HEK293T (cell line): ENCODE measurements around the gene CLCN7.

Experiments
- CTCF ChIA-PET: fragments of 350-600 bp; formaldehyde crosslinking; extraction: SDS; loops from one replicate; lab custom pipeline; 2021; ENCODE audit warnings: antibody characterized with exemption, inconsistent platforms; lab: Yijun Ruan, JAX
- POLR2A ChIA-PET: fragments of 350-600 bp; formaldehyde crosslinking; extraction: SDS; loops from one replicate; lab custom pipeline; 2020; ENCODE audit warnings: antibody characterized with exemption, inconsistent platforms; lab: Yijun Ruan, JAX
- DNase-seq: peaks from one replicate; pipeline ENCODE4 v3.0.0; 2012; ENCODE audit warnings: mixed read lengths; ENCODE audit errors: extremely low spot score
- ARNT ChIP-seq: fragments of 450-650 bp; IDR thresholded peaks from 2 replicates; pipeline ENCODE4 v1.6.1; 2017; ENCODE audit warnings: mild to moderate bottlenecking
- BHLHE40 ChIP-seq: fragments of 450-650 bp; IDR thresholded peaks from 2 replicates; pipeline ENCODE4 v1.6.1; 2016; ENCODE audit warnings: mild to moderate bottlenecking, moderate library complexity, borderline replicate concordance
- CTBP1 ChIP-seq: fragments of 450-650 bp; IDR thresholded peaks from 2 replicates; pipeline ENCODE4 v1.6.1; 2016; ENCODE audit warnings: borderline replicate concordance
- ELF4 ChIP-seq: fragments of 450-650 bp; IDR thresholded peaks from 2 replicates; pipeline ENCODE4 v1.6.1; 2017; ENCODE audit warnings: antibody characterized with exemption
- FOXA1 ChIP-seq: fragments of 450-650 bp; IDR thresholded peaks from 2 replicates; pipeline ENCODE4 v1.6.1; 2016; ENCODE audit warnings: mild to moderate bottlenecking
- FOXK2 ChIP-seq: fragments of 450-650 bp; IDR thresholded peaks from 2 replicates; pipeline ENCODE4 v1.6.1; 2016; ENCODE audit warnings: mild to moderate bottlenecking
- FOXM1 ChIP-seq: fragments of 450-650 bp; IDR thresholded peaks from 2 replicates; pipeline ENCODE4 v1.6.1; 2017; ENCODE audit warnings: mild to moderate bottlenecking, borderline replicate concordance
- HDGF ChIP-seq: fragments of 450-650 bp; IDR thresholded peaks from 2 replicates; pipeline ENCODE4 v1.6.1; 2017; ENCODE audit warnings: antibody characterized with exemption, borderline replicate concordance
- L3MBTL2 ChIP-seq: fragments of 450-650 bp; conservative IDR thresholded peaks from 2 replicates; pipeline ENCODE4 v1.6.1; 2016; ENCODE audit warnings: mild to moderate bottlenecking
- LEF1 ChIP-seq: fragments of 450-650 bp; IDR thresholded peaks from 2 replicates; pipeline ENCODE4 v1.6.1; 2017; ENCODE audit warnings: mild to moderate bottlenecking, borderline replicate concordance
- NFRKB ChIP-seq: fragments of 450-650 bp; IDR thresholded peaks from 2 replicates; pipeline ENCODE4 v1.6.1; 2016; ENCODE audit warnings: mild to moderate bottlenecking, moderate library complexity
- SP1 ChIP-seq: fragments of 450-650 bp; IDR thresholded peaks from 2 replicates; pipeline ENCODE4 v1.6.1; 2017
- SUZ12 ChIP-seq: fragments of 450-650 bp; IDR thresholded peaks from 2 replicates; pipeline ENCODE4 v1.6.1; 2016; ENCODE audit warnings: mild to moderate bottlenecking
- TARDBP ChIP-seq: fragments of 450-650 bp; IDR thresholded peaks from 2 replicates; pipeline ENCODE4 v1.6.1; 2016
- ZNF384 ChIP-seq: fragments of 450-650 bp; IDR thresholded peaks from 2 replicates; pipeline ENCODE4 v1.6.1; 2016
- TF ChIP-seq, protein P1 (sequence below): fragments of 450-650 bp; IDR thresholded peaks from 2 replicates; pipeline ENCODE4 v1.6.1; 2016

The CLCN7 gene

DNA sequence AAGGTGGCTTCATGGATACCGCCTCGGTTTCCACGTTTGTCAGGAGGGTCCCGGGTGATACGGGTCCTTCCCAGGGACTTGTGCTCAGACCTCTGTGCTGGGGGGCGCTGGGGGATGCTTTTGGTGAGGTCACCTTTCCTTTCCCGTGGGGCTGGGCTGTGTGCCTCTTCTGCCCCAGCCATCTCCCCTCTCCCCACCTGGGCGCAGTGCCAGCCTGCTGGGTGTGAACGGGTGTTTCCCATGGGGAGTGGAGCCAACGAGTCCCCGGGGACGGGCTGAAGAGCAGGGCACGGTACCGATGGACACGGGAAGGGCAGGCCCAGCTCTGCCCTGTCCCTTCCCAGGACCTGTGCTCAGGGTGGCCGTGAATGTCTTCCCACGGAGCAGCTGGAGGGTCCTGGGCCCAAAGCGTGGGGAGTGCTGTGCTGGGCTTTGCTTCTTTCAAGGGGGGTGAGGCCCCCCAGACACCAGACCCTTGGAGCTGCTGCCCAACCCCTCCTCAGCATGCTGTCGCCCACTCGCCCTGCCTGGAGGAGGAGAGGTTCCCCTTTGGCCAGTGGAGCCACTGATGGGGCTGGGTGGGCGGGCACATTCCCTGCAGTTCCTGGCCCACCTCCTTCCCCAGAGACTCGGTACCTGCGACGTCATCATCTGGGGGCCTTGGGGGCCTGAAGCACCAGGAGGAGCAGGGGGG is 33.8 kb upstream of the CLCN7 start:
- no peak for DNase-seq
- ChIA-PET CTCF (no interaction called here), POLR2A (no interaction called here)
- TF ChIP-seq HDGF (no peak), ZNF384 (no peak), FOXM1 (no peak), CTBP1 (no peak), L3MBTL2 (no peak), TARDBP (no peak), ELF4 (no peak), ARNT (no peak)
- TF ChIP-seq, protein P1, sequence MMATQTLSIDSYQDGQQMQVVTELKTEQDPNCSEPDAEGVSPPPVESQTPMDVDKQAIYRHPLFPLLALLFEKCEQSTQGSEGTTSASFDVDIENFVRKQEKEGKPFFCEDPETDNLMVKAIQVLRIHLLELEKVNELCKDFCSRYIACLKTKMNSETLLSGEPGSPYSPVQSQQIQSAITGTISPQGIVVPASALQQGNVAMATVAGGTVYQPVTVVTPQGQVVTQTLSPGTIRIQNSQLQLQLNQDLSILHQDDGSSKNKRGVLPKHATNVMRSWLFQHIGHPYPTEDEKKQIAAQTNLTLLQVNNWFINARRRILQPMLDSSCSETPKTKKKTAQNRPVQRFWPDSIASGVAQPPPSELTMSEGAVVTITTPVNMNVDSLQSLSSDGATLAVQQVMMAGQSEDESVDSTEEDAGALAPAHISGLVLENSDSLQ: no peak

DNA sequence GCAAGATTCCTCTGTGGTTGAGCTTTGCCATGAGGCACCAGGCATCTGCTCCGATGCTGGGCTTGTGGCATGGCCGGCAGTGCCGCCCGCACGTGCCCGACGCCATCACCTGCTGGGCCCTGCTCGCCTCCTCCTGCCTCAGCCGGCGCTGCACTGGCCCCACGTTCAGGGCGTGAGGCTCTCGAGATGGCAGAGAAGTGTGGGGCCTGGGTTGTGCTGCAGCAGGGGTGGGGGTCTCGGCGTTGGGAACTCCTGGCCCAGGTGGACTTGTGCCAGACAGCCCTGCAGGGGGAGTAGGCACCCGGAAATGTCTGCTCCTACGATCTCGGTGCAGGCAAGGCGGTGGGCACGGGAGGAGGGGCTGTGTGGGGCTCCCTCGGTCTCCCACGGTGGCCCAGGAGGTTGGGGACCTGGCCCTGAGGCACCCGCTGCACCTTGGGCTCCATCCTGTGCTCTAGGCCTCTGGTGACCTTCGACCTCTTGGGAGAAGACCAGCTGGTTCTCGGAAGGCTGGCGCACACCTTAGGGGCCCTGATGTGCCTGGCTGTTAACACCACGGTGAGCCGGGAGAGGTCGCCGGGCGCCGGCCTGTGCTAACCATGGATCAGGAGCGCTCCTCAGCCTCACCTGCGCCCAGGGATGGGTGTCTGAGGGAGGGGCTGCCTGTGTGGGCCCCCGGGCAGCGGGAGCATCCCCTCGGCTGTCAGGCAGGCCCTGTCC is 31.8 kb upstream of the CLCN7 start:
- TF ChIP-seq NFRKB (no peak), SP1 (no peak), FOXM1 (no peak), FOXA1 (no peak), FOXK2 (no peak), CTBP1 (no peak), ARNT (no peak), SUZ12 (no peak), L3MBTL2 (no peak), TARDBP (no peak)
- TF ChIP-seq, protein P1: no peak
- no peak for DNase-seq
- ChIA-PET CTCF (no interaction called here), POLR2A (no interaction called here)

DNA sequence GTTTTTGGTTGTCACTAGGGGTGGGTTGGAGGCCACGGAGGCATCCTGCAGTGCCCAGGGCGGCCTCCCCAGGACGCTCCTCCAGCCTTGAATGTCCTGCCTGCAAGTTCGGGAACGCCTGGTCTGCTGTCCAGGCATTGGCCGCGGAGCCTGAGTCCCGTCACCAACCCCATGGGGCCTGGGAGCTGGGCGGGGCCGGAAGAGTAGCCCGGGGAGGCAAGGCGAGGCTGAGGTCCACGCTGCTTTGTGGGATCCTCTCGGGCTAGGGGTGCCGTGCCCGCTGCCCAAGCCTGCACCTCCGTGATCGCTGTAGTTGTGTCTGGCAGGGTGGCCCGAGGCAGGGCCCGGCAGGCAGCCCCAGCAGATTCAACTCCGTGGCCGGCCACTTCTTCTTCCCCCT is 31.1 kb upstream of the CLCN7 start:
- no peak for DNase-seq
- ChIA-PET CTCF (no interaction called here), POLR2A (no interaction called here)
- TF ChIP-seq ZNF384: no peak
- no peak for TF ChIP-seq L3MBTL2
- TF ChIP-seq TARDBP: no peak
- TF ChIP-seq NFRKB: no peak
- no peak for TF ChIP-seq SP1
- TF ChIP-seq ARNT: no peak
- TF ChIP-seq SUZ12: no peak
- TF ChIP-seq LEF1: no peak
- no peak for TF ChIP-seq CTBP1
- no peak for TF ChIP-seq FOXM1
- TF ChIP-seq HDGF: no peak
- TF ChIP-seq FOXK2: no peak
- no peak for TF ChIP-seq ELF4
- TF ChIP-seq, protein P1: no peak

DNA sequence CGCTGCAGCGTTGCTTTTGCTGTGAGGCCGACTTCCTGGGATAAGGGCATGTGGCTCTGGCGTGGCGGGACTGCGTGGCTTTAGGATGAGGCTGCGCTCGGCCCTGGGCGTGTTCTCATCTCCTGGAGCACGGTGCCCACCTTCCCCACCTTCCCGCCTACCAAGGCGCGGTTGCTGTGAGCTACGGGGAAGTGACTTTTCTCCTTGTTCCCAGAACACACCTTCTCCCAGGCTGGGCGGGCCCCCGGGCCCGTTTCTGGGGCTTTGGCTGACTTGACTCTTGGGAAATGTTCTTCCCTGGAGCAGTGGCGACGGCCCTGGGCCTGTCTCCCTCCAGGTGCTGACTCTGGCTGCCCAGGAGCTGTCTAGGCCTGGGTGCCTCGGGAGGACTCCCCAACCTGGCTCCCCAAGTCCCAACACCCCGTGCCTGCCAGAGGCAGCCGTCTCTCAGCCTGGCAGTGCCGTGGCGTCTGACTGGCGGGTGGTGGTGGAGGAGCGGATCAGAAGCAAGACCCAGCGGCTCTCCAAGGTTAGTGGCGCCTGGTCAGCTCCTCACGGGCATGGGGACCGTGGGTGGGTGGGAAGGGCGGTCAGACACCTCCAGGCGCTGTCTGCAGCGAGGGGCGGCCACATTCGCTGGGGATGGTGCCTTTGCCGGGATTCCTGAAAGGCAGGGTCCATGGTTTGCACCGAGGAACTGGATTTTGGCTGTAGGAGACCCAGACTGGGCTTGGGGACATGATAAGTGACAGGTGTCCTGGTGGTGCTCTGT is 30.4 kb upstream of the CLCN7 start:
- no peak for TF ChIP-seq CTBP1
- no peak for TF ChIP-seq TARDBP
- TF ChIP-seq HDGF: no peak
- no peak for TF ChIP-seq SP1
- TF ChIP-seq FOXM1: no peak
- no peak for TF ChIP-seq SUZ12
- TF ChIP-seq LEF1: no peak
- no peak for TF ChIP-seq L3MBTL2
- no peak for TF ChIP-seq NFRKB
- no peak for TF ChIP-seq ARNT
- no peak for TF ChIP-seq FOXA1
- no peak for TF ChIP-seq ELF4
- no peak for TF ChIP-seq ZNF384
- TF ChIP-seq FOXK2: no peak
- TF ChIP-seq, protein P1: no peak
- no peak for TF ChIP-seq BHLHE40
- ChIA-PET CTCF (no interaction called here), POLR2A (no interaction called here)
- no peak for DNase-seq
